ENCODE measurements around the gene NFATC3.

The NFATC3 gene

GRCh38 chr16:68078701-68079375 is 6.3 kb upstream of the NFATC3 start:
- Mint-ChIP-seq H3K36me3 (peaks cover 34 to 52% of the 10 kb centered on the region in 2 donors), H3K4me3 (peak overlapping the region; percentile 69 to 76), H3K27me3 (no peaks in the 10 kb centered on the region), H3K4me1 (peaks cover 80 to 94% of the 10 kb centered on the region in 2 donors), H3K9me3 (no peaks in the 10 kb centered on the region), H3K27ac (peak overlapping the region; percentile 97)
- no peak for DNase-seq
- no peak for ATAC-seq (replicated peaks)

- DNase-seq (no peak), ATAC-seq (replicated peaks) (no peak)
- peaks cover 31 to 47% of the 10 kb centered on the region in 2 donors for H3K36me3 Mint-ChIP-seq
- H3K4me1 Mint-ChIP-seq = peaks cover 80 to 94% of the 10 kb centered on the region in 2 donors
- no peaks in the 10 kb centered on the region for H3K27me3 Mint-ChIP-seq
- H3K4me3 Mint-ChIP-seq = peak overlapping the region; percentile 69 to 76
- H3K27ac Mint-ChIP-seq = peak overlapping the region; percentile 97
- no peaks in the 10 kb centered on the region for H3K9me3 Mint-ChIP-seq
Measured at GRCh38 chr16:68079376-68079625, 5.9 kb upstream of the NFATC3 start.

GRCh38 chr16:68079626-68080344 is 5.4 kb upstream of the NFATC3 start:
- Mint-ChIP-seq H3K4me3 (peak overlapping the region; percentile 69 to 76), H3K36me3 (peaks cover 27 to 42% of the 10 kb centered on the region in 2 donors), H3K27me3 (no peaks in the 10 kb centered on the region)

GRCh38 chr16:68081861-68082628 is 3.1 kb upstream of the NFATC3 start:
- Mint-ChIP-seq H3K4me3 (peak overlapping the region in 1 of 2 donors; percentile 18), H3K4me1 (peaks cover 61 to 75% of the 10 kb centered on the region in 2 donors), H3K27me3 (no peaks in the 10 kb centered on the region), H3K9me3 (no peaks in the 10 kb centered on the region), H3K27ac (peak overlapping the region; percentile 98), H3K36me3 (peaks cover 16 to 26% of the 10 kb centered on the region in 2 donors)
- no peak for ATAC-seq (replicated peaks)
- no peak for DNase-seq

More at GRCh38 chr16:68079626-68080344, 5.4 kb upstream of the NFATC3 start:
- Mint-ChIP-seq H3K9me3 (no peaks in the 10 kb centered on the region), H3K4me1 (peaks cover 77 to 91% of the 10 kb centered on the region in 2 donors), H3K27ac (peak overlapping the region; percentile 97)
- peak; percentile 37 to 52 for ATAC-seq (replicated peaks)
- peak; percentile 84 for DNase-seq

GRCh38 chr16:68082629-68083238 is 2.4 kb upstream of the NFATC3 start:
- Mint-ChIP-seq H3K27me3 (no peaks in the 10 kb centered on the region), H3K36me3 (peaks cover 16 to 22% of the 10 kb centered on the region in 2 donors), H3K4me1 (peaks cover 59 to 75% of the 10 kb centered on the region in 2 donors), H3K4me3 (no peak overlapping the region), H3K27ac (peak overlapping the region; percentile 98), H3K9me3 (no peaks in the 10 kb centered on the region)
- ATAC-seq (replicated peaks) = no peak
- no peak for DNase-seq

- no peak for DNase-seq
- H3K4me3 Mint-ChIP-seq = no peak overlapping the region
- H3K27me3 Mint-ChIP-seq = no peaks in the 10 kb centered on the region
- H3K4me1 Mint-ChIP-seq = peaks cover 53 to 71% of the 10 kb centered on the region in 2 donors
- H3K27ac Mint-ChIP-seq = peak overlapping the region; percentile 98
- no peak for ATAC-seq (replicated peaks)
- peaks cover 11 to 17% of the 10 kb centered on the region in 2 donors for H3K36me3 Mint-ChIP-seq
- no peaks in the 10 kb centered on the region for H3K9me3 Mint-ChIP-seq
Measured at GRCh38 chr16:68083239-68083781, 1.9 kb upstream of the NFATC3 start.

GRCh38 chr16:68083861-68084503 is 1.2 kb upstream of the NFATC3 start:
- H3K27me3 Mint-ChIP-seq = no peaks in the 10 kb centered on the region
- peaks cover 6 to 11% of the 10 kb centered on the region in 2 donors for H3K36me3 Mint-ChIP-seq
- peak overlapping the region; percentile 82 to 89 for H3K4me3 Mint-ChIP-seq
- peak overlapping the region; percentile 98 for H3K27ac Mint-ChIP-seq
- H3K4me1 Mint-ChIP-seq = peaks cover 51 to 71% of the 10 kb centered on the region in 2 donors
- DNase-seq (no peak), ATAC-seq (replicated peaks) (no peak)
- H3K9me3 Mint-ChIP-seq = no peaks in the 10 kb centered on the region

GRCh38 chr16:68084504-68085258 is 489 bp upstream of the NFATC3 start:
- H3K27me3 Mint-ChIP-seq = no peaks in the 10 kb centered on the region
- no peaks in the 10 kb centered on the region for H3K9me3 Mint-ChIP-seq
- peak overlapping the region; percentile 98 for H3K27ac Mint-ChIP-seq
- peaks cover 4 to 6% of the 10 kb centered on the region in 2 donors for H3K36me3 Mint-ChIP-seq
- peak; percentile 91 for DNase-seq
- peak; percentile 70 to 71 for ATAC-seq (replicated peaks)
- peak overlapping the region; percentile 82 to 89 for H3K4me3 Mint-ChIP-seq
- H3K4me1 Mint-ChIP-seq = peaks cover 46 to 71% of the 10 kb centered on the region in 2 donors

- H3K9me3 Mint-ChIP-seq = no peaks in the 10 kb centered on the region
- no peaks in the 10 kb centered on the region for H3K27me3 Mint-ChIP-seq
- H3K4me1 Mint-ChIP-seq = peaks cover 43 to 71% of the 10 kb centered on the region in 2 donors
- DNase-seq = no peak
- ATAC-seq (replicated peaks) = no peak
- peaks cover under 1 to 4% of the 10 kb centered on the region in 2 donors for H3K36me3 Mint-ChIP-seq
- H3K27ac Mint-ChIP-seq = peak overlapping the region; percentile 93
- H3K4me3 Mint-ChIP-seq = peak overlapping the region; percentile 82 to 89
Measured at GRCh38 chr16:68086336-68086841, 1.2 kb downstream of the NFATC3 start.

GRCh38 chr16:68086860-68087268 is 1.7 kb downstream of the NFATC3 start:
- H3K4me3 Mint-ChIP-seq = peak overlapping the region; percentile 82 to 89
- DNase-seq (no peak), ATAC-seq (replicated peaks) (no peak)
- peak overlapping the region; percentile 93 for H3K27ac Mint-ChIP-seq
- H3K36me3 Mint-ChIP-seq = peaks cover 0 to 3% of the 10 kb centered on the region in 2 donors
- peaks cover 43 to 71% of the 10 kb centered on the region in 2 donors for H3K4me1 Mint-ChIP-seq
- no peaks in the 10 kb centered on the region for H3K9me3 Mint-ChIP-seq
- H3K27me3 Mint-ChIP-seq = no peaks in the 10 kb centered on the region

GRCh38 chr16:68087688-68088087 is 2.5 kb downstream of the NFATC3 start:
- peaks cover 35 to 70% of the 10 kb centered on the region in 2 donors for H3K4me1 Mint-ChIP-seq
- H3K27ac Mint-ChIP-seq = no peak overlapping the region
- DNase-seq = no peak
- peaks cover under 1 to 3% of the 10 kb centered on the region in 2 donors for H3K36me3 Mint-ChIP-seq
- H3K9me3 Mint-ChIP-seq = no peaks in the 10 kb centered on the region
- peak overlapping the region; percentile 42 to 70 for H3K4me3 Mint-ChIP-seq
- H3K27me3 Mint-ChIP-seq = no peaks in the 10 kb centered on the region
- no peak for ATAC-seq (replicated peaks)

- H3K36me3 Mint-ChIP-seq = peaks cover 3 to 4% of the 10 kb centered on the region in 2 donors
- peak overlapping the region; percentile 45 to 70 for H3K4me3 Mint-ChIP-seq
- H3K9me3 Mint-ChIP-seq = no peaks in the 10 kb centered on the region
- ATAC-seq (replicated peaks) (no peak), DNase-seq (no peak)
- H3K4me1 Mint-ChIP-seq = peaks cover 33 to 70% of the 10 kb centered on the region in 2 donors
- peak overlapping the region; percentile 82 for H3K27ac Mint-ChIP-seq
- H3K27me3 Mint-ChIP-seq = no peaks in the 10 kb centered on the region
Measured at GRCh38 chr16:68088130-68088972, 3.2 kb downstream of the NFATC3 start.
